NCI-H510A treated with DMSO at 0.1 percent for 48 hours (cell line): ENCODE measurements around the gene PIP5K1B.
"Not testable (repeated sequence)": the region's sequence is repeated elsewhere in the genome, so short reads cannot be mapped to it uniquely, and the experiment has no call there.

Source experiments
- DNase-seq: peaks from one replicate; lab custom pipeline; 2025; lab: John Stamatoyannopoulos, UW

PIP5K1B gene

DNA sequence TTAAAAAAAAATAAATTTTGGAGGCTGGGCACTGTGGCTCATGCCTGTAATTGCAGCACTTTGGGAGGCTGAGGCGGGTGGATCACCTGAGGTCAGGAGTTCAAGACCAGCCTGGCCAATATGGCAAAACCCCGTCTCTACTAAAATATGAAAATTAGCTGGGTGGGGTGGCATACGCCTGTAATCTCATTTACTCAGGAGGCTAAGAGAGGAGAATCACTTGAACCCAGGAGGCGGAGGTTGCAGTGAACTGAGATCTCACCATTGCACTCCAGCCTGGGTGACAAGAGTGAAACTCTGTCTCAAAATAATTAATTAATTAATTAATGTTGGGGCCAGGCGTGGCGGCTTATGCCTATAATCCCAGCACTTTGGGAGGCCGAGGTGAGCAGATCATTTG is 281.9 kb downstream of the PIP5K1B start:
- not testable (repeated sequence) for DNase-seq

DNA sequence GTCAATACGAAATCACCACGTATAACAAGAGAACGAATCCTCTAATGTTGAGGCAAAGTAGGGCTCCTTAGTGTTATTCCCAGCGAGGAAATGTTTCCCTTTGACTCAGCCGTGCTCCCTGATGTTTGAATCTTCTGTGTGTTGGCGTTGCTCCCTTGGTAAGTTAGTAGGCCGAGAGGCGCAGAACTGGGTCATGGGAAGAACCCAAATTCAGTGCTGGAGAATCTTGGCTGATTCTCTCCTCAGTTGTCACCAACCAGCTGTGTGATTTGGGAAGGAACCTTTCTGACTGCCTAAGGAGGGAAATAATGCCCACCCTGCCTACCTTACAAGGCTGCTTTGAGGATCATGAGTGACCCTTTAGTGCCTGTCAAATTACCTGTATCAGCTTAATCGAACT is 286.4 kb downstream of the PIP5K1B start:
- DNase-seq = no peak

DNA sequence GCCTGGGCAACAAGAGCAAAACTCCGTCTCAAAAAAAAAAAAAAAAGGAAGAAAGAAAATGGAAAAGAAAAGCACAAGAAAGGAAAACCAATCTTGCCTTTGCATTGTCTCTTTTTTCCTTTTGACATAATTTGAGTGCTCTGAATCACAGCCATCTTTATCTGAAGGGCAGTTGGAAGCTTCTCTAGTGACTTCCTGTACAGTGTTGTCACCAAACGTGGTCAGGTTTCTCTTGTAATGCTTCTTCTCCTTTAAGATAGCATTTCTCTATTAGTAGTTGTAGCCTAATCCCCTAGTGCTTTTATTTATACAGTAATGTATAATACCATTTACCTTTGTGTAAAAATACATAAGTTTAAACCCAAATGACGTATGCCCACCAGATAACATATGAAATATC is 290.7 kb downstream of the PIP5K1B start:
- no peak for DNase-seq

DNA sequence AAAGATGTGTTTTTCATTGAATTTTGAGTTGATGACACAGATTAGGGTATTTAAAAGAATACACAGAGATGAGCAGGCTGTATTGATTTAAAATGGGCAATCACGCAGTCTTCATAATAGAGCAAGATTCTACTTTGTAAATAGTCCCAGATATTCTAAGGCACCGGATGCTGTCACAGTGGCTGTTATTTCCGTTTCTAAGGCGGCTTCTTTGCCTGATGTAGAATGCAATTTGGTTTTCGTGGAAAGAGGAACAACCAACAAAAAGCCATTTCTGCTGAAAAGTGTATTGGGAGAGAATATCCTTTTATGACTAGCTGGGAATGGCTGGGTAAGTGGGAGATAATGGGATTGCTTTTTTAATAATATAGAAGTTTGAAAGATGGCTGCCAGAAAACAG is 291.4 kb downstream of the PIP5K1B start:
- no peak for DNase-seq

DNA sequence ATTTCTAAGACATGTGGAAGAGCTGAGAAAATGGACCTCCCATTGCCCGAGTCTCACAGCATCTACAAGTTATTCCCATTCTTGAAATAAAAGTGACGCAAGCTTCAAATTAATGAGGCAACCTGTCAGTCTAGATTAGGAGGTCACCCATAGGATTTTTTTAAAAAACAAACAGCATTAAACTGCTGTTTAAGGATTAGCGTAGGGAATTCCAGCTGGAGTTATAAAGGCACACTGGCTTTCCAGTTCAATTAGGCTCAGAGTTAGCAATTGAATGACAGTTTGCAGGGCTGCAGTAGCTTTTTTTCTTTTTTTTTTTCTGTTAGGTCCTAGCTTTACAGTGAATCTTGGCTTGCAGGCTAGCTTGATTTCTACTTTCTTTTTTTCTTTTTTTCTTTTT is 292.6 kb downstream of the PIP5K1B start:
- DNase-seq = no peak

DNA sequence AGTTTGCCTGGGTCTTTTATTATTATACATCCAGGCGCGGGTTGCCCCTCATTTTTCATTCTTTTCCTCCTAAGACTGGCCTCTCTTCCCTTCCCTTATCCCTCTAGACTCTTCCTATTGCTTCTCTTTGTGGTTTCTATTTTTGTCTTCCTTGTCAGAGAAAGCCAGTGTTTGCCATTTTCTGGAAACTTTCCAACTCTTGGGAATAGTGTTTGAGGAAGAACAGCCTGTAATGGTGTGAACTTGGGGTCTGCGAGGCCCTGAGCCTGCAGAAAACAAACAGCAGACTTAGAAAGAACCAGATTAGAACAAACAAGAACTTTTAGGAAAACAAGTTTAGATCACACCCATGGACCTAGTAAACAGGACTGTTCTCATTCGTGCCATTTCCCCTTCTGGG is 293.3 kb downstream of the PIP5K1B start:
- no peak for DNase-seq

DNA sequence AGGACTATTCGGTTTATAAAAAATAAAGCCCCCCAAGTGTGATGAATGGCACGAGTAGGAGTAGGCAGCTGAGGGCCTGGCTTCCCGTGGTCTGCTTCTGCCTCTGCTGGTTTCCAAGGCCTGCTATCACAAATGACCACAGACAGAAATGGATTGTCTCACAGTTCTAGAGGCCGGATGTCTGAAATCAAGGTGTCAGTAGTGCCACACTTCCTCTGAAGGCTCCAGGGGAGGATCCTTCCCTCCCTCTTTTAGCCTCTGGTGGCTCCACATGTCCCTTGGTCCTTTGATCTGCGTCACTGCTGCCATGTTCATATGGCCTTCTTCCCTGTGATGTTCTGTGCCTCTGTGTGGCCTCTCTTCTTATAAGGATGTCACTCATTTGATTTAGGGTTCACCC is 293.8 kb downstream of the PIP5K1B start:
- DNase-seq = no peak

DNA sequence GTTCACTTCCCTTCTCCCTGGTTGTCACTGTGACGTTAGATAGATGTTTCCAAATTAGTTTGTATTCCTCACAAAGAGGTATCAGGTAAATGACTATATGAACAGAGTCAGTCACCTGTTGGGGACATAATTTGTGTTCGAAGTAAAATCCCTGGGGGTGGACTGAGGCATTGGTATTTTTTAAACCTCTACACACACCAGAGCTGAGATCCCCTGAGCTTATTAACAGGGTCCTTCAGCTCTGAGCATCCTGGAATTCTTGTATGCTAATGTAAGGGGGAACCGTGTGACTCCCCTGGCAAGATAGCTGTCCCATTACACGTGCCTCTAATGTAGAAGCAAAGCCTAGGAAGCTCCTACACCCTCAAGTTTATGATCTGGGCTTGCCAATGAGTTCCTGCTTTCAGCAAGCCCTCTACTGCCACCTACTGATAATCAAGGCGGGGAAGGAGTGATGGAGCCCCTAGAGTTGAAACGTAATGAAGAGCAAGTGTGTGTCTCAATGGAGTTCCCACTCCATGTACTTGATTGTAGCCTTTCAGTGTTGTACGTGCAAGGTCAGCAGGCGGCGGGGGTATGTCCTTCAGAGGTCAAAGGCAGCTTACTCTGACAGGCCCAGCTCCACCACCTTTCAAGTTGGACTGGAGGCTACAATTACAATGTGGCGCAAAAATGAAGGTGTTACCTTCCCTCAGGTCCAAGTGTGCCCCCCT is 294.5 kb downstream of the PIP5K1B start:
- peak; percentile 37 for DNase-seq

DNA sequence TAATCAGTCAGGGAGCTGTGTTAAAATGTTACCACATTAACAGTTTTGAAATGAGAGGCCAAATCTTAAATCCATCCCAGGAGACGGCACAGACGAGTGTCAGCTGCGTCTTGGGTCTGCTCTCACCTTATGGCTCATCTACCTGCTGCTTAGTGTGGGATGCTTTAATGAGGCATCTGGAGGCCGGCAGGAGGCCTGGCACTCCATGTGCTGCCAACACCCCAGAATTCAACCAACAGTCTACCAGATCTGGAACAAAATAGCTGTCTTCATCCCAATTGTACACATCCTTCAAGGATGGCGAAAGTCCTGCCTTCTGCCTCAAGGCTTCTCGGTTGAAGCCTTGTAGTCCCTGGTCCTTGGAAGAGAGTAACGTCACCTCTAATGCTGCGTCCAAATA is 296.9 kb downstream of the PIP5K1B start:
- DNase-seq = no peak

DNA sequence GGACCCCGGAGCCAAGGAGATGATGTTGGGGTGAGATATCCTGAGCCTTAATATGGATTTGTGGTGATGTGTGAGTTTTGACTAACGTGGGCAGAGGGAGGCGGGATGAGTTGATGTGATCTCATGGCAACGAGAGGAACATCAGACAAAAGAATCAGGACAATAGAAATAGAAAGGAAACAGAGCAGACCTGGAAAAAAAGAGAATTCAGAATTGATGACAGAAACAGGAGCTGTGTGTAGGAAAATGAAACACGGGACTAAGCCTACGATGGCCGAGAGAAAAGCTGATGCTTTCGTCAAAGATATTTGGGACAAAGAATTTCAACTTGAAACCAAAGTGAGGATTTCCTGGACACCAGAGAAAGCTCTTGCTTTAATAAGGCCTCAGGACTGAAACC is 298.0 kb downstream of the PIP5K1B start:
- DNase-seq = no peak

DNA sequence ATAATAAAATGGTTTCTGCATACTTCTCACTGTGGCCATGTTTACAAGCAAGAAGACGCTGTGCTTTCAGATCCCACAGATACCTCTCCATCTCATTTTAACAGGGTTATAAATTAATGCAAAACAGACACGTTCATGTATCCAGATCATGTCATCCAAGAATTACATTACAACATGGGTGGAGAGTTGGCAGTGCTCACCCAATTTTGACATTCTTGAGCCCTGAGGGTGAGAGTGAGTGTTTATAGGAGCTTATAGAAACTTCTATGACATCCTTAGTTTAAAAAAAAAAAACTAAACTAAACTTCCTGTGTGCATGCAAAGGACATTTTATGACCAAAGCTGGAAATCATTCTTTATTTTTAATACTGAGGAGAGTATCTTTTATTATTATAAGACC is 299.8 kb downstream of the PIP5K1B start:
- DNase-seq = no peak

DNA sequence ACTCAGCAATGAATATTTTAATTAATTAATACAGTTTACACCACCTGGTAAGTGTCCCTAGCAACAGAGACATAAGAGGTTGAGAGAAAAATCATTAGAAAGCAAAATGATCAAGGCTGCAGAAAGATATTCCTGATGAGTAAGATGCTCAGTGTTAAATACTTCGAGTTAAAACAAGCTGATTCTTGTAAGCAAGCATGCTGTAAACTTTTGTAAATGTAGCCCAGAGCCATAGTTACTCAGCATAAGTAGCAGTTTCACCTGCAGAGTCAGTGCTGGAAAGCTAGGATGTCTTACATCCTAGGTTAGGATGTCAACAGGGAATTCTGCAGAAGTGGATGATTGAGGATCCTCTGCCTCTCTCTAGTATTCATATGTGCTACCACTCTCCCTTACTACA is 304.7 kb downstream of the PIP5K1B start:
- DNase-seq = no peak

DNA sequence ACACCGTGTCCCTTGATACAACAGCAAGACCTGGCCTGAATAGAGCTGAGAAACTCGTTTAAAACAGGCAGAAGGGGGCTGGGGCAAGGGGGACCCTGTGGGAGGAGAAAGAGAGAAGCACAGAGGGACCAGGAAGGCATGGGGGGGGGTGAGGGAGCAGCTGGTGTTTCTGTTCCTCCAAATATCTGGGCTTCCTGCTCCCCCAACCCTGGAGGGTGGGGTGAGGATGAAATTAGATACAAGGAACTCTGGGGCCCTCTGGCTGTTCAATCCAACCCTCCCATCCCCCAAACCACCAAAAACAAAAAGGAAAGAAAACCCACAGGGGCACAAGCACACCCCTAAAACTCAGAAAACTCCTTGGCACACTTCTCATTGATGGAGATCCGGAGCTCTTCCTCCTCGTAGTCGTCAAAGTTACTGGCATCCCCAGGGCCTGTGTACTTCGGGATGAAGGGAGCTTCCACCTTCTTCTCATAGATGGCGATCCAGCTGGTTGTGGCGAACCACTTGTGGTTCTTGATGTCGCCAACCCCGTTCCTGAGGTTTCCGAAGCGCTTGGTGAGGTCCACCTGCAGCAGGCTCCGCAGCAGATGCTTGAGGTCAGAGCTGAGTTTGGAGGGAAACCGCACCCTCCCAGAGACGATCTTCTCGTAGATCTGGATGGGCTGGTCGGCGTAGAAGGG is 307.8 kb downstream of the PIP5K1B start:
- DNase-seq = no peak

DNA sequence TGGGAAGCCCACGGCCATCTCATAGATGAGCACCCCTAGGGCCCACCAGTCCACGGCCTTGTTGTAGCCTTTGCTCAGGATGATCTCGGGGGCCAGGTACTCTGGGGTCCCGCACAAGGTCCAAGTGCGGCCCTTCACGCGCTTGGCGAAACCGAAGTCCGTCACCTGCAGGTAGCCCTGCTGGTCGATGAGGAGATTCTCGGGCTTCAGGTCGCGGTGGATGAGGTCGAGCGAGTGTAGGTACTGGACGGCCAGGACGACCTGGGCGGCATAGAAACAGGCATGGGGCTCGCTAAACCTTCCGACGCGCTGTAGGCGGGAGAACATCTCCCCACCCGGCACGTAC is 308.3 kb downstream of the PIP5K1B start:
- DNase-seq = no peak

DNA sequence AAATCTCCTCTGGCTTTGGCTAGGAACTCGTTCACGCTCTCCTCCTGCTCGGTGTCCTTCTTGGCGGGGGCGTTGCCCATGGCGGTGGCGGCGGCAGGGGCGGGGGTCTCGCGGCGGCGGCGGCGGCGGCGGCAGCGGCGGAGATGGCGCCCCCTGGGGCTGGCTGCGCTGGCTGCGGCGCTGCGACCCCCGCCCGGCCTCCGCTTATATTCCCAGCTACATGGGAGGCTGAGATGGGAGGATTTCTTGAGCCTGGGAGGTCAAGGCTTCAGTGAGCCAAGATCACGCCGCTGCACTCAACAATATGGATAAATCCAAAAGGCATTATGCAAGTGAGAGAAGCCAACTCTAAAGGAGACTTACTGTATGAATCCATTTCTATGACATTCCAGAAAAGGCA is 309.0 kb downstream of the PIP5K1B start, which contains the start of gene PRKACG:
PRKACG (minus strand) TSS at position 101 of the 400 bp plus-strand sequence; CDS start at position 80, 21 bp downstream.
- DNase-seq = no peak

DNA sequence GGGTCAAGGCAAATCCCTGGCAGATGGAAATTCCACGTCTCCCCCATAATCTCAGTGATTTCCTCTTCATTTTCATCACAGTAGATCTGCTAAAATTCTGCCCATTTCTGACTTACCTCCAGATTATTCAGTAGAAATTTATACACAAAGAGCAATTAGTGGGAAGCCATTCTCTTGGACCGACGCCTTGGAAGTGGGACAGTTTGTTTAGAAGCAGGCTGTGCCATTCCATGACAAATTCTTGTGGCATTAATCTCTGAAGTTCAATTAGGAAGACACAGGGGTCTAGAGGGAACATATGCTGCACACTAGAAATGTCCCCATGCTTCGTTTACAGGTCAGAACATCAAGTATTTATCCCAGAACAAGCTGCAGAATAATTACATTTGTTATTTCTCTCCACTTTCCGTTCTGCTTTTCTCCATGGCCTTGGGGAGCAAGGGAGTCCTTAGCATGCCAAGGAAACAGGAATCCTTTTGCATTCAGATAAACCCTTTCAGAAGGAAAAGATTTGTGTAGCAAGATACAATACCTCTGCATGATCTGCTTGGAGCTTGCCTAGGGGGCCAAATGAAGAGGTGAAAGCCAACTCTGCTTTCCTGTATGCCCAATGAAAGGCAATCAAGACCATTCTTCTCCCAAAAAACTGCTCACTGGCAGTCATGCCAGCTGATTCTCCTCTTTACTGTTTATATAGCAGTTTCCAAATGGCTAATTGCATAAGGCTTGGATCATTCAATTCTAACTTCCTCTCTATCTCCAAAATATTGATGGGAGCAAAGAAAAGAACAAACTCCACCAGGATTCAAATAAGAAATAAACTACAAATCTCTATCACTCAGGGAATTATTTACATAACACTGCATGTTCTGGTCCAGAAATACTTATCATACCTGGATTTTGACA is 311.4 kb downstream of the PIP5K1B start:
- no peak for DNase-seq

DNA sequence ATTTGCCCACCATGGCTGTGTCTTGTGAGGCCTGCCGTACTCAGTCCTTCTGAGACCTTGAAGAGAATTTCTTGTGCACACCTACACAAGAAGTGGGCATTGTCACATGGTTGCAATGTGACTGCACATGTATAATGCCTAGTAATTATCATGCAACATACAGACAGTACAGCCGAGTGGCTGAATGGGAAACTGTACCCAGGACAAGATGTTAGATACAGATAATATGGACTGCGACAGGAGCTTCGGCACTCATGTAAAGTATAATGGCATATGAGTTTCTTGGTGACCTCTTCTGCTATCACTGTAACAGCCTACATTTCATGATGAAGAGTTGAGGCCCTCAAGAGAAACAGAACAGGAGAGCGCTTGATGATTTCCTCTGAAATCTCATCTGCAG is 313.7 kb downstream of the PIP5K1B start:
- no peak for DNase-seq

DNA sequence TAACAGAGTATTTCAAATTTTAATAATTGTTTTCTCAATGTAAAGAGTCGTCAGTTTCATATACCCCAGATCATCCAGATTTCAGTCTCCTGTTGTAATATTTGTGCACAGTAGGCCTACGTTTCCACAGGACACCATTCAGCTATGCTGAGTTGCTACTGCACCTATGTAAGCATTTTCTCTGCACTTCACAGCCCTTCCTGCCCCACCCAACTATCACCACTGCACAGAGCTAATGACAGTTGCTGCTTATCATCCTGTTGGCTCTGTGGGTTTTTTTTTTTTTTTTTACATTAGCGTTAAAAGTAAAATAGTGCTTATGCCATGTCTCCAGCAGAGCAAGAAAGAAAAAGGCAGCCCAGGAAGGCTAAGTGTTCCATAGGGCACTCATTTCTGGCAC is 314.8 kb downstream of the PIP5K1B start:
- no peak for DNase-seq

DNA sequence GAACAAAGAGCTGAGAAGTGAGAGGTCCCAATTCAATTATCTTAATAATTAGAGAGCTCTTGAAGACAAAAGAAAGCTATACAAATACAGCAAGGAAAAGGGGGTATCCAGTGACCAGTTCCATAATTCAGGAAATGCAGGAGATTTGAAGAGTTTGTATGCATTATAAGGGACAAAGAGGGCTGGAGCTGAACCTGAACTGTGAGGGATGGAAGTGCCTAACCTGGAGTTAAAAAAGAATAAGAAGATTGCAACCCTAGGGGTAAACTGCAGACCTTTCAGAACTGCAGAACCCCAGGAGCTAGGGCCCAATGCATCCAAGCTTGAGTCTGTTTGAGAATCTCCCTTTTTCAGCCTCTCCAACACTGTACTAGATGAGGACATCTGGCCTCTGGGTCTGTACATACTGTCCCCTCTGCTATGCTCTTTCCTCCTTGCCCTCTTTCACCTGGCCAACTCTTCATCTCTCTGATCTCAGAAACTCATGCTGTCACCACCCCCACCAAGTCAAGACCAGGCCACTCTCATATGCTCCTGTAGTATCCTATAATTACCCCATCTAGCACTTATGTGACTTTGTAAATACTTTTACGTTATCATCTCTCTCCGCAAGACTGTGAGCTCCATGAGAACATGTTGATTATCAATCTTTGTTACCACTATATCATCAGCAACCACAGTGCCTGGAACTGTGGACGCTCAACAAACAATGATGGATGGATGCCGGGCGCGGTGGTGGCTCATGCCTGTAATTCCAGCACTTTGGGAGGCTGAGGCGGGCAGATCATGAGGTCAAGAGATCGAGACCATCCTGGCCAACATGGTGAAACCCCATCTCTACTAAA is 315.5 kb downstream of the PIP5K1B start:
- DNase-seq = no peak

DNA sequence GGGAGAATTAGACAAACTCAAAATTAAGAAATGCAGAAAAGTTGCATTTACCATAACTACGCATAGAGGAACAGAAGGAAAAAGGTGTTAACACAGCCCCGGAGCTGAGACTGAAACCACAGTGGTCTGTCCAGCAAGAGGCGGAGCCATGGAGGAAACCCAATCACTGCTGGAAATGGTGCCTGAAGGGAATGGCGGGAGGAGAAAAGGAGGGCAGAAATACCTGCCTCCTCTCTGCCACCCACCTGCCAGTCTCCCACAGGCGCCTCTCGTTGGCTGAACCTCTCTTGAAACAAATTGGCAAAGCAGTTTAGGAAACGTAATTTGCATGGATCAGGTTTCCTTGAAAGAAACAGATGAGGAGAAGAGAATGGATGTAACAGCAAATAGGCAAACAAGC is 318.6 kb downstream of the PIP5K1B start:
- peak; percentile 37 for DNase-seq

DNA sequence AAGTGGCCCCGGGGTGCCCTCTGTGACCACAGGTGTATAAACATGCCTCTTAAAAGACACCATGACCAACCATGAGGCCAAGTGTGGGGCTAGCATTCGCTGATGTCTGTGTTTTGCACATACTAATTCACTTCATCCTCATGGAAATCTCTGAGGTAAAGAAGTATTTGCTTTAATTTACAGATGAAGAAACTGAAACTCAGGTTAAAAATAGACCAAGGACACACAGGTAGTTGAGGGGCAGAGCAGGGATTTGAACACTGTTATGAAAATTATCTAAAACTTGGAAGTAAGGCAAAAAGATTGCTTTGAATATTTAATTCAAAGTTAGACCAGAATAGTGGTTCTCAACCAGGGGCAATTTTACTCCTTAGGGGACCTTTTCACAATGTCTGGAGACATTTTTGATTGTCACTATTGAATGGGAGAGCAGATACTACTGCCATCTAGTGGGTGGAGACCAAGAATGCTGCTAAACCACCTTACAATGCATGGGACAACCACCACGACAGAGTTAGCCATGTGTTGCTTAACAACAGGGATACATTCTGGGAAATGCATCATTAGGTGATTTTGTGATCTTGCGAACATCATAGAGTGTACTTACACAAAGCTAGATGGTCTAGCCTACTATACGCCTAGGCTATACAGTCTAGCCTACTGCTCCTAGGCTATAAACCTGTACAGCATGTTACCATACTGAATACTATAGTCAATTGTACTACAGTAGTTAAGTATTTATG is 322.5 kb downstream of the PIP5K1B start:
- peak; percentile 13 for DNase-seq
